Colonic mucosa (tissue), 4 donors: Measurements from ENCODE around the gene FIGNL2. TPM values are rescaled to one million over a fixed set of nuclear protein-coding genes. Genes with fewer than 3 reads are reported as not detected.

Experiments
- DNase-seq: peaks from one replicate; pipeline ENCODE4 v3.0.0-alpha.2; 2020
- H3K27ac ChIP-seq: fragments of 200-600 bp; one replicate; pipeline ENCODE4 v1.8.0; 2021
- H3K27me3 ChIP-seq: fragments of 200-600 bp; one replicate; pipeline ENCODE4 v1.8.0; 2021
- H3K36me3 ChIP-seq: fragments of 200-600 bp; one replicate; pipeline ENCODE4 v1.8.0; 2021
- H3K4me1 ChIP-seq: fragments of 200-600 bp; one replicate; pipeline ENCODE4 v1.8.0; 2021; ENCODE audit warnings: mild to moderate bottlenecking
- H3K4me3 ChIP-seq: fragments of 200-600 bp; one replicate; pipeline ENCODE4 v1.8.0; 2021
- H3K9ac ChIP-seq, 2 donors: one replicate each; pipeline ENCODE4 v1.7.0; 2013; ENCODE audit warnings: control low read depth in 2 of 2, low read depth in 2 of 2, low read length in 2 of 2
- H3K9me3 ChIP-seq: fragments of 200-600 bp; one replicate; pipeline ENCODE4 v1.8.0; 2021
- CTCF ChIP-seq: fragments of 200-600 bp; IDR thresholded peaks from one replicate; pipeline ENCODE4 v1.8.0; 2022; ENCODE audit warnings: antibody characterized with exemption, mild to moderate bottlenecking
- intact Hi-C: fragments of 100-400 bp; cut with DNase I; formaldehyde crosslinking; loops from one replicate; pipeline ENCODE4 v1.14.1; 2022
- total RNA-seq, 2 donors: library from RNA; stranded (reverse); fragmentation: NEBNext Ultra II Directional in 1 of 2; extraction: Animal tissue kit (Norgen Biotek cat#: 25700) in 1 of 2; gene quantifications; one replicate each; pipeline ENCODE4 v1.2.1, GENCODE V29; 2021
- donor health status: healthy.
- donor health status: DM: no; HTN: no; CAD: no.
- donor health status: DM: no; HTN: no; CAD: no.

Gene FIGNL2
- total RNA-seq, 2 donors from 2014 or later: 0.30 to 0.35 TPM

- no peak for DNase-seq
- intact Hi-C loops: no loop called here
- TF ChIP-seq CTCF: no peak
- no peaks in the 10 kb centered on the region for H3K36me3 ChIP-seq
- no peak overlapping the region for H3K4me3 ChIP-seq
- H3K4me1 ChIP-seq: no peaks in the 10 kb centered on the region
- no peaks in the 10 kb centered on the region for H3K27me3 ChIP-seq
- H3K9me3 ChIP-seq: no peaks in the 10 kb centered on the region
- no peak overlapping the region for H3K27ac ChIP-seq
- H3K9ac ChIP-seq: no peak overlapping the region
Observed at GRCh38 chr12:51891843-51892242, 43.3 kb upstream of the FIGNL2 start.

GRCh38 chr12:51890511-51891171, 42.1 kb upstream of the FIGNL2 start:
- H3K4me3 ChIP-seq: no peak overlapping the region
- H3K27ac ChIP-seq: no peak overlapping the region
- no peak overlapping the region for H3K9ac ChIP-seq
- H3K27me3 ChIP-seq: no peaks in the 10 kb centered on the region
- intact Hi-C loops: no loop called here
- DNase-seq: no peak
- H3K36me3 ChIP-seq: no peaks in the 10 kb centered on the region
- no peak for TF ChIP-seq CTCF
- H3K9me3 ChIP-seq: no peaks in the 10 kb centered on the region
- no peaks in the 10 kb centered on the region for H3K4me1 ChIP-seq

- DNase-seq: no peak
- no peaks in the 10 kb centered on the region for H3K9me3 ChIP-seq
- H3K27ac ChIP-seq: no peak overlapping the region
- no peaks in the 10 kb centered on the region for H3K36me3 ChIP-seq
- intact Hi-C loops: no loop called here
- no peak for TF ChIP-seq CTCF
- no peaks in the 10 kb centered on the region for H3K4me1 ChIP-seq
- H3K9ac ChIP-seq: no peak overlapping the region
- H3K27me3 ChIP-seq: no peaks in the 10 kb centered on the region
- no peak overlapping the region for H3K4me3 ChIP-seq
Observed at GRCh38 chr12:51890133-51890464, 41.6 kb upstream of the FIGNL2 start.

GRCh38 chr12:51889216-51890132, 41.0 kb upstream of the FIGNL2 start:
- no peaks in the 10 kb centered on the region for H3K9me3 ChIP-seq
- no peaks in the 10 kb centered on the region for H3K27me3 ChIP-seq
- TF ChIP-seq CTCF: no peak
- H3K9ac ChIP-seq: no peak overlapping the region
- DNase-seq: no peak
- no peak overlapping the region for H3K27ac ChIP-seq
- H3K4me3 ChIP-seq: no peak overlapping the region
- no peaks in the 10 kb centered on the region for H3K4me1 ChIP-seq
- H3K36me3 ChIP-seq: no peaks in the 10 kb centered on the region
- intact Hi-C loops: no loop called here

- no peaks in the 10 kb centered on the region for H3K36me3 ChIP-seq
- H3K27me3 ChIP-seq: no peaks in the 10 kb centered on the region
- no peak overlapping the region for H3K4me3 ChIP-seq
- H3K27ac ChIP-seq: no peak overlapping the region
- intact Hi-C loops: no loop called here
- H3K4me1 ChIP-seq: no peaks in the 10 kb centered on the region
- no peaks in the 10 kb centered on the region for H3K9me3 ChIP-seq
- TF ChIP-seq CTCF: no peak
- DNase-seq: no peak
- no peak overlapping the region for H3K9ac ChIP-seq
Observed at GRCh38 chr12:51888316-51889215, 40.0 kb upstream of the FIGNL2 start.
